CD4-positive, alpha-beta T cell treated with Interleukin-17A for 4 hours (primary cell): ENCODE measurements around the gene CHRNA4.
A peak's percentile ranks its signal among the peaks of the same experiment; 100 is the strongest.

Experiments used
- DNase-seq: peaks from one replicate; pipeline ENCODE4 v3.0.0-alpha.2; 2020; ENCODE audit warnings: mixed read lengths

The CHRNA4 gene

DNA sequence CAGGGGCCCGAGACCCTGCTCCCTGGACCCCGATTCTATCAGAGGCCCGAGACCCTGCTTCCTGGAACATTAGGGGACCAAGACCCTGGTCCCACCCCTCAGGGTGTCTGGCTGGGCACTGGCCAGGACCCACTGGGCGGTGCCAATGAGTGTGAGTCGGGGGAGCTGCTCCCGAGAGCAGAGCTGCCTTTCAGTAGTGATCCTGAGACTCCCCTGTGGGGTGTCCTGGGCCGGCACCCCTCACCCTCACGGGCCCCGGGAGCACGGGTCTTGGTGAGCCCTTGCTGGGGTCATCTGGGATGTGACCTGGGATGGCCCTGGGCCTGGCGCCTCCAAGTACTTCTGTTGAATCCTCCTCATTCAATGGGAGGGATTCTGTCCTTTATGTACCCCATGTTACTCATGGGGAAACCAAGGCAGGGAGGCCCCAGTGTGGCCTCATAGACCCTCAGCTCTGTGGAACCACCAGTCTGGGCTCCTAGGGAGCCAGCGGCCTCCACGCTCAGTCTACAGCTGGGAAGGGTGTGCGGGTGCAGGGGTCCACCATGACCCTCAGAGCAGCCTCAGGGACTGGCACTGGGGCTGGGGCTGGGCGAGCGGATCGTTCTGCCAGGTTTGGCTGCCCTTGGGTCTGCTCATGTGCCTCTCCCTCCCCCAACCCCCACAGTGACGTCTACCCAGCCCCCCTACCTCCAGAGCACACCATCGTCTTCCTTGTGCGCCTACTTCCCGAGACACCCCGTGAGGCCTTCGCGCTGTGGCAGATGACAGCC lies 42.6 kb downstream of the CHRNA4 start:
- no peak for DNase-seq

DNA sequence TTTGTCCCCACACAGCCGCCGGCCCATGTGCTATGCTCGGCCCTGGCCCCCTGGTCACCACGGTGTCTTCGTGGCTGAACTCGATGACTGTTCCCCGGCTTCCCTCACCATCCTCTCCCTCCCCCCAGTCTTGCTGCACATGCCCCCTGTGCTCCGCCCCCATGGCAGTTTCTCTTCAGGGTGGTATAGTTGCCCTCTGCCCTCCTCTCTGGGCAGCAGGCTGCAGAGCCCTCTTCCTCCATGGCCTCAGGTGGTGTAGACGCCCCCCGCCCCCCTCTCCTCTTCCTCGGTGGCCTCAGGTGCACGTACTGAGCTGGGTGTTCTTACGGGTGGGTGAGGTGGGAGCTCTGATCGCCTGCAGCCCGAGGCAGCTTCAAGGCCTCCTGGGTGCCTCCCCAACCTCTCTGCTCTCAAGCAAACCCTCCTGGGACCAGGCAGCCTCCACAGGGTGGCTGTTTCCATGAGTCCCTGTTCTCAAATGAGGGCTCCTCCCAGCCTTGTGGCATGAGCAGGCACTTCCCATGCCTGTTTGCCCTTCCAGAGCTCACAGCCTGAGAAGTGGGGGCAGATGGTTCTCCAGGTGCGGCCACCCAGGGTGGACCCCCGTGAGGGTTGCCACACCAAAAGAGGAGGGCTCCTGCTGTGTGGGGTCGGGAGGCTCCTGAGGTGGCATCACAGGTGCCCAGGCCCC lies 43.4 kb downstream of the CHRNA4 start:
- DNase-seq, result no peak

DNA sequence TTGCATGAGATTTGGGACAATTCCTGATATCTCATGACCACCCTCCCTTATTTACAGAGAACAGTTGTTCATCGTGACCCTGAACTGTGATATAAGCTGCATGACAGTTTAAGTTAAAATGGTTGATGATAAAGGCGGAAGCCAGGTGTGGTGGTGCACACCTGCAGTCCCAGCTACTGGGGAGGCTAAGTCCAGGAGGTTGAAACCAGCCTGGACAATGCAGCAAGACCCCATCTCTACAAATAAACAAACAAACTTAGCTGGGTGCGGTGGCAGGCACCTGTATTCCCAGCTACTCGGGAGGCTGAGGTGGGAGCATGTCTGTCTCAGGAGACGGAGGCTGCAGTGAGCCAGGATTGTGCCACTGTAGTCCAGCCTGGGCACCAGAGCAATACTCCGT lies 44.1 kb downstream of the CHRNA4 start:
- DNase-seq, result no peak

DNA sequence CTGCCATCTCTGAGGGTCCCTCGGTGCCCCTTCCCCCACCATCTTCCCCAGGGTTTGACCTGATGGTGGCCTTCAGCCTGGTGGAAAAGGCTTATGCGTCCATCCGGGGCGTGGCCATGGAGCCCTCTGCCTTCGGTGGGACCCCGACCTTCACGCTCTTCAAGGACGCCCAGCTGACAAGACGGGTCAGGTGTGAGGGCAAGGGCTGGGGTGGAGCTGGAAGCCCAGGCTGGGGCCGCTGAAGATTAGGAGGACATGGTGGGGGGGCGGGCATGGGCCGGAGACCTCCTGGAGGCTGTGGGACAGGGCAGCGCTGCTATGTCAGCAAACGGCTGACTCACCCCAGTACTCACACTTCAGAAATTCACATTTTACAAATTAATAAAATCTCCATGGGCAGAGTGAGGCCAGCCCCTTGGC lies 44.6 kb downstream of the CHRNA4 start:
- no peak for DNase-seq

DNA sequence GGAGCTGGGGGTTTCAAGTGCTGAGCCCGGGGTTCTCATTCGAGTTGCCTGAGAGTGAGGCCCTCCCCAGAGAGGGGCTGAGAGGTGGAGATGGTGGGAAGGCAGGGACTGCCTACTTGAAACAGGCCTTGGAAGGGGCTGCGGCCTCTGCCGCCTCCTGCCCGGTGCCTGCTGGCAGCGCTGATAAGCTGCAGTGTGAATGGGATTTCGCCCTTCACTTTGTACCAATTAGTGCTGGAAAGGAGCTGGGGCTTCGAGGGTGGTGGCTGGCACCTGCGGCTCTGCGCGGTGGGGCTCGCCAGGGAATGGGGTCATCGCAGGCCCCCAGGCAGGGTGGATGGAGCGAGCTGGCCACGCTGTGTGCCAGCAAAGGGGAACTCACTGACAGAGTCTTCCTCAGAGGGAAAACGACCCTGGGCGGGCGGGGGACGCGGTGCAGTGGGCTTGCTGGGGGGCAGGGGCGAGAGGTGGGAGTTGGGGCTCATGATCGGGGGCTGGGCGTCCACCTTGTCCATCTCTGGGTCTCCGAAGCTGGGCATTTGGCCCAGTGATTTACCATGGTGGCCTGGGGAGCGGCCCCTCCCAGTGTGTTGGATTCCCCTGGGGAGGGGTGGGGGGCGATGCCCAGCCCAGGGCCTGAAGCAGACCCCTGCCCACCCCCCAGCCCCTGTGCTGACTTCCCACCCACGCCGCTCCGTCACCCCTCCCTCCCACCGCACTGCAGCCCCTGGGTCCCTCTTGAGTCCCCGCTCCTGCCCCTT lies 45.2 kb downstream of the CHRNA4 start:
- no peak for DNase-seq

DNA sequence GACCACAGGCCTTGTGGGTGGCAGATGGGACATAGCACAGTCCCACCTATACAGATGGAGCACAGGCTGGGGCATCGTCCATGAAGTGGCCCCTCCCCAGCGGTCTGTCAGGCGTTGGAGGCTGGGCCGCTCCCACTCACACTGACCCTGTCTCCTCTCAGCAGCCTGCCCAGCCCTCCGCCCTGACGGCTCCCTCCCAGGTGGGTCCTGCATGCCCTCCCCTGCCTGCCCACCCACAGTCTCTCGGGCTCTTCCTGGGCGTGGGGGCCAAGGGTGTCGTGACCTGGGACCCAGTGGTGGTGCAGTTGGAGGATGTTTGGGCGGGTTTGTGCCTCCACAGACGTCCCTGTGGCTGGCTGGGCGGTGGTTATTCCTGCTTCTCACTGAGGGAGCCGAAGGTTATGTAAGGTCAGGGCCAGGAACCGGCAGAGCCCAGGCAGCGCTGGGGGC lies 45.9 kb downstream of the CHRNA4 start:
- DNase-seq, result no peak

DNA sequence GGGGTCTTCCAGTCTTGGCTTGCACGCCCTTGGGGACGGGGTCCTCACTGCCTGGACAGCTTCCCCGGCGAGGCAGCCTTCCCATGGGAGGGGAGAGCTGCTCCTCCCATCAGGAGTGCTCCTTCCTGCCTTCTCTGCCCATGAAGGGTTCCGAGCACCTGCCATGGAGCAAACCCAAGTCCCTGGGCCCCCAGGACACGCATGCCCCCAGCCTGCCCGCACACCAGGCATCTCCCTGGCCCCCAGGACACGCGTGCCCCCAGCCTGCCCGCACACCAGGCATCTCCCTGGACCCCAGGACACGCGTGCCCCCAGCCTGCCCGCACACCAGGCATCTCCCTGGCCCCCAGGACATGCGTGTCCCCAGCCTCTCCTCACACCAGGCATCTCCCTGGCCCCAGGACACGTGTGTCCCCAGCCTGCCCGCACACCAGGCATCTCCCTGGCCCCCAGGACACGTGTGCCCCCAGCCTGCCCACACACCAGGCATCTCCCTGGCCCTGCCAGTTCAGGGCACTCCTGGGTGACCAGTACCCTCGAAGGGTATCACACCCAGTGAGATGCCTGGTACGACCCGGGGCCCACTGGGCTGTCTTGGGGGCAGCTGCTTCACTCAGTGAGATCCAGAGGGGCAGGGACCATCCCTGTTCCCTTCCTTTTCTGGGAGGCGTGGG lies 46.4 kb downstream of the CHRNA4 start:
- no peak for DNase-seq

DNA sequence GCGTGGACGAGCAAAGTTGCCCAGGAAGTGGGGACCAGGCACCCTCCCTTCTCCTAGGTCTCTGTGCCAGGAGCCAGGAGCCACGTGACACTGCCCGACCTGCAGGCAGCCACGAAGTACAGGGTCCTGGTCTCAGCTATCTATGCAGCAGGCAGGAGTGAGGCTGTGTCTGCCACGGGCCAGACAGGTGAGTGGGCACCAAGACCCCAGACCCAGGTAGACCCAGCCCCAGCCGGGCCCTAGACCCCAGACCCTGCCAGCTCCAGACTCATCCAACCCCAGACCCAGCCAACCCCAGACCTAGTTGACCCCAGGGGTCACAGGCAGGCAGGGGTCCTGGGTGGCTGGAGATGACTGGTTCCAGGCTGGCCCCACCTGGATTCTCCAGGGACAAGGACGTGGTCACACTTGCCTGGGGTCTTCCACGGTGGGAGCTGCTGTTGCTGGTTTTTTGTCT lies 47.1 kb downstream of the CHRNA4 start:
- no peak for DNase-seq

DNA sequence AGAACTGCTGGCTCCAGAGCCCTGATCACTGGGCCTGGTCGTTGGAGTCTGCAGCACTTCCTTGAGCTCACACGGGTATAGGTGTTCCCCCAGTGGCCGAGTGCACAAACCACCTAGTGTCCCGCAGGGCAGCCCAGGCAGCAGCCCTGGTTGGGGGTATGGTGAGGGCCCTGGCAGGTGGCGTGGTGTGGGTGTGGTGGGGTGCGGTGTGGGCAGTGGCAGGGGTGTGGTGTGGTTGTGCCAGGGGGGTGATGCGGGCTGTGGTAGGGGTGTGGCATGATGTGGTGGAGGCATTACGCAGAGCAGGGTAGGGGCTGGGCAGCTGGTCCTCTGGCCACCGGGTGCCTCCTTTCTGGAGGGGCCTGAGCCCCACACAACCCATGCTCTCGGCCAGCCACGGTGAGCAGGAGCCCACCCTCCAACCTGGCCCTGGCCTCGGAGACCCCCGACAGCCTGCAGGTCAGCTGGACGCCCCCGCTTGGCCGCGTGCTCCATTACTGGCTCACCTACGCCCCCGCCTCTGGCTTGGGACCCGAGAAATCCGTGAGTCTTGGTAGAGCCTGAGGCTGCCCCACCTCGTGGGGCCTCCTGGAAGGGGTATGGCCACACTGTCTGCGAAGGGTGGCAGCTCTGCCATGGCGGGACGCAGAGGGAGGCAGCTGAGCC lies 47.7 kb downstream of the CHRNA4 start:
- DNase-seq, result no peak

DNA sequence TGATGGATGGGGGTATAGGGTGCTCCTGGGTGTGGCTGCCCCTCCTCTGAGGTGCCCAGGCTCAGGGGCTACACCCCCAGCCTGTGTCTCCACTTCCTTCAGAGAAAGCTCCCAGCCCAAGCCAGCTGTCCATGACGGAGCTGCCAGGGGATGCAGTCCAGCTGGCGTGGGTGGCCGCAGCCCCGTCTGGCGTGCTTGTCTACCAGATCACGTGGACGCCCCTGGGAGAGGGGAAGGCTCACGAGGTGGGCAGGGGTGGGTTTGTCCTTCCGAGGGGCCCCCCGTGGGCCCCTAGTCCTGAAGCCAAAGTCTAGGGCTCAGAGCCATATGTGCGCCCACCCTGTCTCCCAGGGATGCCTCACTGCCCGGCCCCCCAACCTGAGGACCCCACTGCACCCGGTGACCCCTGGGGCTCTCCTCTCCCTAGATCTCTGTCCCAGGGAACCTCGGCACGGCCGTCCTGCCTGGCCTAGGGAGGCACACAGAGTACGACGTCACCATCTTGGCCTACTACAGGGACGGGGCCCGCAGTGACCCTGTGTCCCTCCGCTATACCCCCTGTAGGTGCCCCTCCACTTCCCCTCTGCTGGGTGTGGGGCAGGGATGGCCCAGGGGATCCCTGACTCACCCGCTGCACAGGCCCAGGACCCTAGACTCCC lies 48.3 kb downstream of the CHRNA4 start:
- DNase-seq, result no peak

DNA sequence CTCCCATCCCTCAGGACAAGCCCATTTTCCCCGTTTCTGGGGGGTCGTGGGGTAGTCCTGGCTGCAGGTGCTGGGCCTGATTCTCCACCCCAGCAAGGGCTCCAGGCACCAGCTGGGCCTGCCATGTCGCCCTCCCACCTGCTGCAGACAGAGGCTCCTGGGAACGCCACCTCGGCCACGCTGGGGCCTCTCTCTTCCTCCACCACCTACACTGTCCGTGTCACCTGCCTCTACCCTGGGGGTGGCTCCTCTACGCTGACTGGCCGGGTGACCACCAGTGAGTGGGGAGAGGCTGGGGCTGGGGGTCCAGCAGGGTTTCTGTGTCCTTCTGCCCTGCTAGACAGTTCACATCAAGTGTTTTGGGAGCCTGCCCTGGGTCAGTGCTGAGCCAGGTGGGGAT lies 48.9 kb downstream of the CHRNA4 start:
- DNase-seq, result no peak

DNA sequence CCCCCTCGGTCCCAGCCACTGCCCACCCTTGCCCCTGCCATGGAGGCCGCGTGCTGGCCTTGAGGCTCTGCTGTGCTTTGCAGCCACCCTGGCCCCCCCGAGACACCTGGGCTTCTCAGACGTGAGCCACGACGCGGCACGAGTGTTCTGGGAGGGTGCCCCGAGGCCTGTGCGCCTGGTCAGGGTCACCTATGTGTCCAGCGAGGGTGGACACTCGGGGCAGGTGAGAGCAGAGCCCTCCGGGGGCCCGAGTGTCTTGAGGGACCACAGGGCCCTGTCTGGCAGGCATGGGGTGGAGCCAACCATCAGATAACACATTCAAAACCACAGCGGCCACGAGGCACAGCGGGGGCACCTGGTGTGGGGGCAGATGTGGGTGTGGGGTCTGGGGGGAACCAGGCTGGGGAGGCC lies 49.3 kb downstream of the CHRNA4 start:
- DNase-seq, result no peak

DNA sequence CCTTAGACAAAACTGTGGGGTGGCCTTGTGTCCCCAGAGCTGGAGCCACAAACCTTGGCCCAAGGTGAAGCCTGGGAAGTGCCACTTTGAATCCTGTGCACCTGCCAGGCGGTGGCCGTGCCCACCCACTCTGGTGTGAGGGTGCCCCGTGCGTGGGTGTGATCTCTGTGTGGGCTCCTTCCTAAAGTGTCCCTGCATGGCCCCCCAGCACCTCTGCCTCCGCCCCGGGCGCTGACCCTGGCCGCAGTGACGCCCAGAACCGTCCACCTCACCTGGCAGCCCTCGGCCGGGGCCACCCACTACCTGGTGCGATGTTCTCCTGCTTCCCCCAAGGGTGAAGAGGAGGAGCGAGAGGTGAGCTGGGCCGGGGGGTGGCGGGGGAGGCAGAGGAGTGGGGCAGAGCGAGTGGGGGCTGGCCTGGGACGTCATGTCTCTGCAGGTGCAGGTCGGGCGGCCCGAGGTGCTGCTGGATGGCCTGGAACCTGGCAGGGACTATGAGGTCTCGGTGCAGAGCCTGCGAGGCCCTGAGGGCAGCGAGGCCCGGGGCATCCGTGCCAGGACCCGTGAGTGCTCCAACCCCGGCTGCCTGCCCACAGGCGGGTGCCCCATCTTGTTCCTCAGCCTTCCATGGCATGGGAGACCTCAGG lies 49.8 kb downstream of the CHRNA4 start:
- DNase-seq, result no peak

DNA sequence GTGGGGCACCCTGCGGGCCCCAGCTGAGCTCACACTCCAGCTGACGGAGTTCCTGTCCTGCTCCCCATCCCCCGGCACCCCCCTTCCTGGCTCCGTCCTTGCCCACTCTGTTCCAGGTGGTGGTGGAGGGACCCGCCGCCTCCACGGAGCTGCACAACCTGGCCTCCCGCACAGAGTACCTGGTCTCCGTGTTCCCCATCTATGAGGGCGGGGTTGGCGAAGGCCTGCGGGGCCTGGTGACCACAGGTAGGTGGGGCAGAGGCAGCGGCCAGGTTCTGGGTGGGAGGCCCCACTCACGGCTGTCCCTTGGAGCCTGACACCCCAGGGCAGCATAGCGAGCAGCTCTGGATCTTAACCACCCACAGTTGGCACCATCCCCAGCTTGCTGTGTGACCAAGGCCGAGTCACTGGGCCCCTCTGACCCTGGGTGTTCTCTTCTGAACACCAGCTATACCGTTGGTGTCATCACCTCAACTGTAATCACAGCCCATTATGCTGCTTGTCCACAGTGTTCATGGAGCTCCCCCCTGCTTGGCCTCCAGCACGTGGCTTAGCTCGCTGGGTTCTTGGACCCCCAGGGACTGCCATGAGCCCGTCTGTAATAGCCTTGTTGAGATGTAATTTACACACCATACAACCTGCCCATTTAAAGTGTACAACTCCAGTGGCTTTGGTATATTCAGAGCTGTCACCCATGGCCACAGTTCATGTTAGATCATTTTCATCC lies 50.7 kb downstream of the CHRNA4 start:
- DNase-seq, result no peak

DNA sequence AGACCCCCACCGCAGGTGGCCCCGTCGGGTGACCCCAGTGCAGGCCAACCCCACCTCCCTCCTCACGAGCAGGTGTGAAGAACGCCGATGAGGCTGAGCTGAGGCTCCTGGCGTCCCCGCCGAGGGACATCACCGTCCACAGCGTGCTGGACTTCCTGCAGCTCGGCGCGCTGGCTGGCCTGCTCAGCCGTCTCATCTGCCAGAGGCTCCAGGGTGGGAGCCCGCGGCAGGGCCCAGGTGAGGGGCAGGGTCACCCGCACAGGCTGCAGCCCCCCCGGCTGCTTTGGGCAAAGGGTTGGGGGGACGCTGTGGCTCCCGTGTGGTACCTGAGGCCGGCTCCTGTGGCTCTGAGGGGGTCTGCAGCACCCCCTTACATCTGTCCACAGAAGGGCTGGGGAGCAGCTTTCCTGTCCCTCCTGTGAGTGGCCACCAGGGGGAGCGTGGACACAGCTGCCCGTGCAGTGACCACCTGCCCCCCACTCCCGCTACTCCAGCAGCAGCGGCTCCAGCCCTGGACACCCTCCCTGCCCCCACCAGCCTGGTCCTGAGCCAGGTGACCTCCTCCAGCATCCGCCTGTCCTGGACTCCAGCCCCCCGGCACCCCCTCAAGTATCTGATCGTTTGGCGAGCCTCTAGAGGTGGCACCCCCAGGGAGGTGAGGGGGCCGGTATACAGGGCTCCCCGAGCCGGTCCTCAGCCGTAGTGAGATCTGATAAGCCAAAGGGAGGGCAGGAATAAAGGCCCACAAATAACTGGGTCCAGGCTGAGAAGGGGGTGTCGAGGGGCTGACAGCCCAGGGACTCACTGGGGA lies 51.7 kb downstream of the CHRNA4 start:
- peak; percentile 42 for DNase-seq

DNA sequence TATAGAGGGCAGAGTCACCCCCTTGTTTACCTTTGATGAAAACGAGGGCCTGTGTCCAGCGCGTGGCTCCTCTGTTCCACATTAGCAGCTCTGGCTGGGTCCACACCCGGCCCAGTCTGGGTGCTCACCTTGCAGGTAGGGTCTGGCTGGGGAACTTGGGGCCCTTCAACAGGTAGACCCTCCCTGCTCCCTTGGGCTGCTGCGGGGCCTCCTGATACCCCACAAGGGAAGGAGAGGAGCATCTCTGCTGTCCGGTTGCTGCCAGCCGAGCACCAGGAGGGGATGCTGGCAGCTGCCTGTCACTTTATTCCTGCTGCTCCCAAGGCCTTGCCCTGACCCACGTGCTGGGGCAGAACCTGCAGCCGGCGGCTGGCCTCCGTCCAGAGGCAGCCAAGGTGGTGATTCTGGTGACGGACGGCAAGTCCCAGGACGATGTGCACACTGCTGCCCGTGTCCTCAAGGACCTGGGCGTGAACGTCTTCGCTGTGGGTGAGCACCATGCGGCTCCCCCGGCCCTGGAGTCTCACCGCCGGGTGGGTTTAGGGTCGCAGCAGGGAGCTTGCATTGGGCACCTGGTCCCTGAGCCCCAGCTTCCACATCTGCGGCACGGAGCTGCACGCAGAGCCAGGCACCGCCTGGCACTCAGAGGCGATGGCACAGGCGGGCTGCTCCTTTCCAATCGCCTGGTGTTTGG lies 52.8 kb downstream of the CHRNA4 start:
- DNase-seq, result no peak

DNA sequence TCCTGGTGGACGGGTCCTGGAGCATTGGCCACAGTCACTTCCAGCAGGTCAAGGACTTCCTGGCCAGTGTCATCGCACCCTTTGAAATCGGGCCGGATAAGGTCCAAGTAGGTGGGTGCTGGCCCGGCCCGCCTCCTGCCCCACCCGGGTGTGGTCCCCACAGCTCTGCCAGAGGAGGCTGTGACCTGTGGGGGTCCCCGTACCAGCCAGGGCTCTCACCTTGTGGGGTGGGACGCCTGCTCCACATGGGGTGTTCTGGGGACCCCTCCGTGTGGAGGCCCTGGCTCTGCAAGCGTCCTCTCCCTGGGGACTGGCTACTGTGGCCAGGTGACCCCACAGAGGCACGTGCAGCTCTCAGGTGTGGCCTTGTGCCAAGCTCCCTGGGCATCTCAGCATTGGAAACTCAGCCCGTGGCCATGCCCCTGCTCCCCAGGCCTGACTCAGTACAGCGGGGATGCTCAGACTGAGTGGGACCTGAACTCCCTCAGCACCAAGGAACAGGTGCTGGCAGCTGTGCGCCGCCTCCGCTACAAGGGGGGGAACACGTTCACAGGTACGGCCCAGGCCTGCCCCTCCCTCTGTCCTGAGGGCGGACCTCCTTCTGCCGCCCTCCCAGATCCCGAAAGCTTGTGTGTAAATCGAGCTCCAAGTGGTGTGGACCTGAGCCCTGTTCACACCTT lies 53.5 kb downstream of the CHRNA4 start:
- no peak for DNase-seq
